PC-3 (cell line): ENCODE results near the gene KCNJ6. TPM values are rescaled to one million over a fixed set of nuclear protein-coding genes. Genes with fewer than 3 reads are reported as not detected.

Source experiments
- ATAC-seq: fragments of 200-7000 bp; cut with Tn5 transposase; 2 replicates; pipeline ENCODE4 v1.9.1; 2020; ENCODE audit warnings: mild to moderate bottlenecking, moderate library complexity
- BruUV-seq: library from RNA; stranded (reverse); fragments of 400-500 nt; replicated peaks from 2 replicates; lab custom pipeline; 2021; lab: Mats Ljungman, UMichigan
- CTCF ChIA-PET: fragments of 300-600 bp; sonication (Branson Sonifier 250); formaldehyde crosslinking; loops from one replicate; lab custom pipeline; 2022; ENCODE audit warnings: antibody characterized with exemption; lab: Charles Lee
- POLR2A ChIA-PET: fragments of 300-600 bp; sonication (Branson Sonifier 250); formaldehyde crosslinking; loops from one replicate; lab custom pipeline; 2022; ENCODE audit warnings: antibody characterized with exemption; ENCODE audit not compliant: unreplicated experiment; lab: Charles Lee
- DNase-seq: peaks from one replicate; pipeline ENCODE4 v3.0.0-alpha.2; 2015
- H2AFZ ChIP-seq: fragments of 300-600 bp; sonication (generic); 2 replicates; pipeline ENCODE4 v1.6.0; 2016; ENCODE audit warnings: antibody characterized with exemption, low read length
- H3F3A ChIP-seq: fragments of 300-600 bp; sonication (generic); one replicate; pipeline ENCODE4 v1.6.0; 2017; ENCODE audit warnings: antibody characterized with exemption, low read length, control low read depth, mild to moderate bottlenecking; ENCODE audit not compliant: unreplicated experiment
- H3K27ac ChIP-seq: fragments of 300-600 bp; sonication (generic); 2 replicates; pipeline ENCODE4 v1.5.1; 2016; ENCODE audit warnings: mild to moderate bottlenecking, low read length
- H3K27me3 ChIP-seq: fragments of 300-600 bp; sonication (generic); 2 replicates; pipeline ENCODE4 v1.6.1; 2016; ENCODE audit warnings: low read length, mixed read lengths
- H3K36me3 ChIP-seq: fragments of 300-600 bp; sonication (generic); 2 replicates; pipeline ENCODE4 v1.6.1; 2016; ENCODE audit warnings: low read depth, mixed run types, low read length, mixed read lengths
- H3K4me1 ChIP-seq: fragments of 300-600 bp; sonication (generic); 2 replicates; pipeline ENCODE4 v1.5.1; 2016; ENCODE audit warnings: low read length; ENCODE audit not compliant: insufficient read depth
- H3K4me2 ChIP-seq: fragments of 300-600 bp; sonication (generic); 2 replicates; pipeline ENCODE4 v1.6.0; 2016; ENCODE audit warnings: low read length
- H3K4me3 ChIP-seq: fragments of 300-600 bp; sonication (generic); 2 replicates; pipeline ENCODE4 v1.5.1; 2016; ENCODE audit warnings: mild to moderate bottlenecking, low read length, mixed read lengths
- H3K79me2 ChIP-seq: fragments of 300-600 bp; sonication (generic); 2 replicates; pipeline ENCODE4 v1.6.1; 2017; ENCODE audit warnings: low read length, mixed read lengths
- H3K9ac ChIP-seq: fragments of 300-600 bp; sonication (generic); 2 replicates; pipeline ENCODE4 v1.6.0; 2016; ENCODE audit warnings: mild to moderate bottlenecking, low read length
- H3K9me2 ChIP-seq: fragments of 300-600 bp; sonication (generic); replicated peaks from 2 replicates; pipeline ENCODE4 v1.6.1; 2016; ENCODE audit warnings: mixed run types, low read length, mixed read lengths
- H3K9me3 ChIP-seq: fragments of 300-600 bp; sonication (generic); 2 replicates; pipeline ENCODE4 v1.6.1; 2016; ENCODE audit warnings: low read length, mixed read lengths
- H4K20me1 ChIP-seq: fragments of 300-600 bp; sonication (generic); 2 replicates; pipeline ENCODE4 v1.6.1; 2016; ENCODE audit warnings: low read length, mixed read lengths
- EZH2 ChIP-seq: fragments of 300-600 bp; sonication (generic); IDR thresholded peaks from one replicate; pipeline ENCODE4 v1.6.1; 2017; ENCODE audit warnings: antibody characterized with exemption, mild to moderate bottlenecking, low read length; ENCODE audit not compliant: unreplicated experiment
- EZH2phosphoT487 ChIP-seq: fragments of 300-600 bp; sonication (generic); IDR thresholded peaks from 2 replicates; pipeline ENCODE4 v1.6.1; 2018; ENCODE audit warnings: mild to moderate bottlenecking, antibody characterized with exemption, low read length, borderline replicate concordance
- intact Hi-C: fragments of 100-400 bp; cut with micrococcal nuclease; formaldehyde crosslinking; loops from 2 replicates; pipeline ENCODE4 v1.9.0; 2023
- total RNA-seq: library from RNA; depleted of rRNA; stranded (reverse); fragments of >200 nt; gene quantifications from 2 replicates; pipeline ENCODE4 v1.2.3, GENCODE V29; 2014
- TF ChIP-seq, protein P1 (sequence below): fragments of 300-600 bp; sonication (generic); conservative IDR thresholded peaks from 2 replicates; pipeline ENCODE4 v1.5.1; 2017; ENCODE audit warnings: antibody characterized with exemption, low read depth, mild to moderate bottlenecking, low read length

KCNJ6 gene
- total RNA-seq, 1 experiment from 2014 or later: not detected

DNA sequence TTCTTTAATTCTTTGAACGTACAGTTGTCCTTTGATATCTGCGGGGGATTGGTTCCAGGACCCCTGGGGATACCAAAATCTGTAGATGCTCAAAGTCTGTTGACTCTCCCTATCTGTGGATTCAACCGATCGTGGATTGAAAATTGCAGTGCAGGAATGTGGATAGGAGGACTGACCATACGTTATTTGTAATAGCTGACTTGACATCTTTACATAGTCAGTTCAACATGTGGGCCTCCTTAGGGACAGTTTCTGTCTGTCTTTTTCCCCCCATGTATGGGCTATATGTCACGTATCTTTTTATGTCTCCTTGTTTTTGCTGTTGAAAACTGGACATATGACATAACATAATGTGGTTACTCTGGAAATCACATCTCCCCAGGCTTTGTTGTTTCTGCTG is 344.8 kb downstream of the KCNJ6 start:
- DNase-seq (no peak), ATAC-seq (no peak)
- Histone ChIP-seq H3F3A (no peaks in the 10 kb centered on the region), H3K4me1 (no peaks in the 10 kb centered on the region), H3K27me3 (no peaks in the 10 kb centered on the region), H3K36me3 (no peaks in the 10 kb centered on the region), H3K79me2 (no peaks in the 10 kb centered on the region), H3K27ac (no peak overlapping the region), H4K20me1 (no peaks in the 10 kb centered on the region), H3K9me2 (no peaks in the 10 kb centered on the region), H3K9ac (no peak overlapping the region), H3K4me3 (no peak overlapping the region), H3K9me3 (no peaks in the 10 kb centered on the region), H3K4me2 (no peak overlapping the region), H2AFZ (no peak overlapping the region)
- intact Hi-C loops: no loop called here
- ChIA-PET CTCF (no interaction called here), POLR2A (no interaction called here)
- no TSS peak for BruUV-seq
- TF ChIP-seq EZH2 (no peak), EZH2phosphoT487 (no peak)
- TF ChIP-seq, protein P1, sequence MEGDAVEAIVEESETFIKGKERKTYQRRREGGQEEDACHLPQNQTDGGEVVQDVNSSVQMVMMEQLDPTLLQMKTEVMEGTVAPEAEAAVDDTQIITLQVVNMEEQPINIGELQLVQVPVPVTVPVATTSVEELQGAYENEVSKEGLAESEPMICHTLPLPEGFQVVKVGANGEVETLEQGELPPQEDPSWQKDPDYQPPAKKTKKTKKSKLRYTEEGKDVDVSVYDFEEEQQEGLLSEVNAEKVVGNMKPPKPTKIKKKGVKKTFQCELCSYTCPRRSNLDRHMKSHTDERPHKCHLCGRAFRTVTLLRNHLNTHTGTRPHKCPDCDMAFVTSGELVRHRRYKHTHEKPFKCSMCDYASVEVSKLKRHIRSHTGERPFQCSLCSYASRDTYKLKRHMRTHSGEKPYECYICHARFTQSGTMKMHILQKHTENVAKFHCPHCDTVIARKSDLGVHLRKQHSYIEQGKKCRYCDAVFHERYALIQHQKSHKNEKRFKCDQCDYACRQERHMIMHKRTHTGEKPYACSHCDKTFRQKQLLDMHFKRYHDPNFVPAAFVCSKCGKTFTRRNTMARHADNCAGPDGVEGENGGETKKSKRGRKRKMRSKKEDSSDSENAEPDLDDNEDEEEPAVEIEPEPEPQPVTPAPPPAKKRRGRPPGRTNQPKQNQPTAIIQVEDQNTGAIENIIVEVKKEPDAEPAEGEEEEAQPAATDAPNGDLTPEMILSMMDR: no peak

- ChIA-PET POLR2A (no interaction called here), CTCF (interaction anchor here (0.7 kb wide), 1 partner anchor 41 kb away, joined by 3 read pairs; no protein-coding TSS in a partner anchor)
- Histone ChIP-seq H3K4me2 (no peak overlapping the region), H3K9me3 (no peaks in the 10 kb centered on the region), H3K79me2 (no peaks in the 10 kb centered on the region), H3K36me3 (no peaks in the 10 kb centered on the region), H3K4me3 (no peak overlapping the region), H3K27me3 (no peaks in the 10 kb centered on the region), H3K9ac (no peak overlapping the region), H3F3A (no peaks in the 10 kb centered on the region), H3K9me2 (no peaks in the 10 kb centered on the region), H4K20me1 (no peaks in the 10 kb centered on the region), H3K27ac (no peak overlapping the region), H3K4me1 (peaks cover 14% of the 10 kb centered on the region), H2AFZ (no peak overlapping the region)
- intact Hi-C loops: no loop called here
- TF ChIP-seq, protein P1: no peak
- TF ChIP-seq EZH2 (no peak), EZH2phosphoT487 (no peak)
- DNase-seq (no peak), ATAC-seq (no peak)
- BruUV-seq: no TSS peak
These were observed 347.3 kb downstream of the KCNJ6 start for GRCh38 chr21:37568916-37569315.

DNA sequence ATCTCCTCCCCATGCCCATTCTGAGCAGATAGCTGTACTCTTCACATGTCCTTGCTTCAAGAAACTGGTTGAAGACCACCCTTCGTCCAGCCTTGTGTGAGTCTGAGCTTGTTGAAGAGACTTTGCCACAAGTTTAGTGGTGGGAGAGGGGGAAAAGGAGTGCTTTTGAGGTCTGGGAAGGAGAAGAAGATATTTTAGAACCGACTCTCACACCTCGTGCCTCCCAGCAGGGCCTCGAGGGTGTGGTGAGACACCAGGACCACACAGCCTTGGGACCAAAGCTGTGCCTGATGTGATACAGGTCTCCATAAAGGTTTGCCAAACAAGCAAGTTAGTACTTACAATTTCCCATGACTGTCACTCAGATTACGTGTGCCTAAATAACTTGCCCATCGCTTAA is 347.8 kb downstream of the KCNJ6 start:
- Histone ChIP-seq H3F3A (no peaks in the 10 kb centered on the region), H3K9ac (no peak overlapping the region), H4K20me1 (no peaks in the 10 kb centered on the region), H3K79me2 (no peaks in the 10 kb centered on the region), H3K9me2 (no peaks in the 10 kb centered on the region), H3K4me1 (peaks cover 17% of the 10 kb centered on the region), H3K4me2 (no peak overlapping the region), H3K36me3 (no peaks in the 10 kb centered on the region), H2AFZ (no peak overlapping the region), H3K27ac (no peak overlapping the region), H3K27me3 (no peaks in the 10 kb centered on the region), H3K9me3 (no peaks in the 10 kb centered on the region), H3K4me3 (no peak overlapping the region)
- no TSS peak for BruUV-seq
- POLR2A ChIA-PET: no interaction called here
- CTCF ChIA-PET: no interaction called here
- ATAC-seq (no peak), DNase-seq (no peak)
- TF ChIP-seq EZH2: no peak
- TF ChIP-seq EZH2phosphoT487: no peak
- TF ChIP-seq, protein P1: no peak
- intact Hi-C loops: no loop called here
